ENCODE measurements around the gene IL31.

IL31 gene

DNA sequence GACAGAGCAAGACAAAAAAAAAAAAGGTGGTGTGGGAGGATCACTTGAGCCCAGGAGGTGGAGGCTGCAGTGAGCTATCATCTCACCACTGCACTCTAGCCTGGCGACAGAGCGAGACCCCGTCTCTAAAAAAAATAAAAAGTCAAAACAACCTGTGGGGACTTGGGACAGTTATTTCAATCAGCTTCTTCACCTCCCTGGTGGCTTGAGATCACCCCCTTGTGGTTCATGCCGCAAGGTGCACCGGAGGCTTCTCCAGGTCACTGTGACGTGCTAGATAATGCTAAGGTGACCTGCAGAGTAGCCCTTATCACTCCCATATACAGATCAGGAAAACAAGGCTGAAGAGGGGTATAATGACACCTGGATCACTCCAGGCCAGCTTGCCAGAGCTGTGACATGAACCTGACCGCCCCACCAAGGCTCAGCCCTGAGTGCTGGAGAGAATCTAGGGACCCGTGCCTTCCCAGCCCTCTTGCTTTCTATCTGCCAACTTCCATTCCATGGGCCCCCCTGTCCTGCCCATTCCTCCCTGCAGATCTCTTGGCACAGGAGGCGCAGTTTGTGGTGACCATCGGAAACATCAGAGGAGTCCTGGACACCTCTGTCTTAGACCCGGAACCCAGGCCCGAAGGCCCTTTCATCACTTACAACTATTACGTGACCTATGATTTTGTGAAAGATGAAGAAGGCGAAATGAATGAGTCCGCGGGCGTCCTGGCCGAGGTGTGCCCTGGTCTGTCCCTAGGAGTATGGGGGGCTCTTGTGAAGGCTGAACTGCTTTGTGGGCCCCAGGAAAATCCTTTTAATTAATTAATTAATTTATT lies 17.0 kb upstream of the IL31 start:
- no peak for TF ChIP-seq ZFX (IDR thresholded peaks at IDR 0.05)
- TF ChIP-seq, protein P1, sequence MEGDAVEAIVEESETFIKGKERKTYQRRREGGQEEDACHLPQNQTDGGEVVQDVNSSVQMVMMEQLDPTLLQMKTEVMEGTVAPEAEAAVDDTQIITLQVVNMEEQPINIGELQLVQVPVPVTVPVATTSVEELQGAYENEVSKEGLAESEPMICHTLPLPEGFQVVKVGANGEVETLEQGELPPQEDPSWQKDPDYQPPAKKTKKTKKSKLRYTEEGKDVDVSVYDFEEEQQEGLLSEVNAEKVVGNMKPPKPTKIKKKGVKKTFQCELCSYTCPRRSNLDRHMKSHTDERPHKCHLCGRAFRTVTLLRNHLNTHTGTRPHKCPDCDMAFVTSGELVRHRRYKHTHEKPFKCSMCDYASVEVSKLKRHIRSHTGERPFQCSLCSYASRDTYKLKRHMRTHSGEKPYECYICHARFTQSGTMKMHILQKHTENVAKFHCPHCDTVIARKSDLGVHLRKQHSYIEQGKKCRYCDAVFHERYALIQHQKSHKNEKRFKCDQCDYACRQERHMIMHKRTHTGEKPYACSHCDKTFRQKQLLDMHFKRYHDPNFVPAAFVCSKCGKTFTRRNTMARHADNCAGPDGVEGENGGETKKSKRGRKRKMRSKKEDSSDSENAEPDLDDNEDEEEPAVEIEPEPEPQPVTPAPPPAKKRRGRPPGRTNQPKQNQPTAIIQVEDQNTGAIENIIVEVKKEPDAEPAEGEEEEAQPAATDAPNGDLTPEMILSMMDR (conservative IDR thresholded peaks at IDR 0.05), result peak; percentile 90

DNA sequence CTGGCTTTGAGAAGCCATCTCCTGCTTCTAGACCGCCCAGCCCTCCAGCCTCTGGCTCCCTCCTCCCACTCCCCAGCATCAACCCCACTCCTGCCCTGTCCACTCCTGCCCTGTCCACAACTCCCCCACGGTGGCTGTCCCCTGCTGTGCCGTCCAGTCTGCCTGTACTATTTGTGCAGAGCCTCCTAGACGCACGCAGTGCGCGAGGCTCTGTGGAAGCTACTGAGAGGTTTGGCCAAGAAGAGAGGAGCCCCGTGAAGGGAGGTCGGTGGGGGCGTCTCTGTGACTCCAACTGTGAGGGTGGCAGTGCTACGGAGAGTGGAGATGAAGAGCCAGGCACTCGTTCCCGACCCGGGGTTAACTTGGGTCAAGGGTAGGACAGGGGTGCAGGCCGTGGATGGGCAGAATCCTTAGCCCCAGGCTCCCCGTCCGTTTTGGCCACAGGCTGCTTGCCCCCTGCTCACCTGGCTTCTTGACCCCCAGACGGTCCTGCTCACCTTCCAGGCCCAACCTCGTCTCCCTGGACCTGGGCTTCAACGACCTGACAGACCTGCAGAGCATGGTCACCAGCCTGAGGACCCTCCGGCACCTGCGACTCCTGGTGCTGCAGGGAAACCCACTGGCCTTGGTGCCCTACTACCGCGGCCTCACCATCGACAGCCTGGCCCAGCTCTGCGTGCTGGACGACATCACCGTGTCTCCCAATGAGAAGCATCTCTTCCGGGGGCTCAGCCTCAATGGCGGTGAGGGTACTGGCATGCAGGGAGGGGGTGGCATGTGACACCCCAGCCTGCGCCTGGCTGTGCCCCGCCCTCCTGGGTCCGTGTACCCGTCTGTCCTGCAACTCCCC lies 15.8 kb upstream of the IL31 start:
- H3K27ac ChIP-seq, result no peak overlapping the region
- no peak for TF ChIP-seq ZFX (IDR thresholded peaks at IDR 0.05)
- TF ChIP-seq, protein P1 (conservative IDR thresholded peaks at IDR 0.05), result no peak

More for the DNA sequence above, 17.0 kb upstream of the IL31 start:
- H3K27ac ChIP-seq, result no peak overlapping the region

DNA sequence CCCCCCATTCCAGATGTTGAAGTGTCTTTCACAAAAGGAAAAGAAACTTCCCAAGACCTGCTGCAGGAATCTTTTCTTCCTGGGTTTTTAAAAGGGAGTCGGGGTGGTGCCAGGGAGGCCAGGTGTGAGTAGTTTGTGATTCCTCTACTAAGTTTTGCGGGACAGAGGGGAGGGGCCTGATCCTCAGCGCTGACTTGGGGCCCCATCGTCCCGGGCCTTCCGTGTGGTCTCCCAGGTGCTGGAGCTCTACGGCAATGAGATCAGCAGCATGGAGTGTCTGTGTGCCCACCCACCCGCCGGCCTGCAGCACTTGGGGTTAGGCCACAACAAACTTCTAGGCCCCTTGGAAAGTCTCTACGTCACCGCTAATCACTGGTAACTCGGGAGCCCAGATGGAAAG lies 13.4 kb upstream of the IL31 start:
- TF ChIP-seq, protein P1 (conservative IDR thresholded peaks at IDR 0.05), result no peak
- no peak for TF ChIP-seq ZFX (IDR thresholded peaks at IDR 0.05)
- no peak overlapping the region for H3K27ac ChIP-seq

DNA sequence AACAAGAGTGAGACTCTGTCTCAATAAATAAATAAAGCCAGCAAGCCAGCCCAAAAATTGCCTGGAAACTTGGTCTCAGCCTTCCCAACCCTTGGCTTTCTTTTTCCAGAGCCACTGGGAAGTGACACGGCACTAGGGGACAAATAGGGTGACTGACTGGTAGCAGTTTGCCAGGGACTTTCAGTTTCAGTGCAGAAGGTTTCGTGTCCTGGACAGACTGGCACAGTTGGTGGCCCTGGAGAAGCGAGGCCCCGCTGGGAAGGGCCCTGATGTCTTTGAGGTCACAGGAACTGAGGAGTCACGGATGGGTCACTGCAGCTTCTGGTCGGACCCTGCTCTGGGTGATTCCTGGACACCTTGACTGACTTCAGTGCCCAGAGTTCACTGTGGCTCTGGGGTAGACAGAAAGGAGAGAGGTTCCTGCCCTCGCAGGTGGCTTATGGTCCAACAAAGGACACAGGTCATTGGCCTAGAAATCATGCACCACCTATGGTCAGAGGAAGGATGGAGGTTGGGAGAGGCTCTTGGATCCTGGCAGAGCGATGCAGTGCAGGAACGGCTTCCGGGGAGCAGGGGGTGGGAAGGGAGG lies 11.6 kb upstream of the IL31 start:
- H3K27ac ChIP-seq, result no peak overlapping the region
- TF ChIP-seq ZFX (IDR thresholded peaks at IDR 0.05), result no peak
- TF ChIP-seq, protein P1 (conservative IDR thresholded peaks at IDR 0.05), result no peak

DNA sequence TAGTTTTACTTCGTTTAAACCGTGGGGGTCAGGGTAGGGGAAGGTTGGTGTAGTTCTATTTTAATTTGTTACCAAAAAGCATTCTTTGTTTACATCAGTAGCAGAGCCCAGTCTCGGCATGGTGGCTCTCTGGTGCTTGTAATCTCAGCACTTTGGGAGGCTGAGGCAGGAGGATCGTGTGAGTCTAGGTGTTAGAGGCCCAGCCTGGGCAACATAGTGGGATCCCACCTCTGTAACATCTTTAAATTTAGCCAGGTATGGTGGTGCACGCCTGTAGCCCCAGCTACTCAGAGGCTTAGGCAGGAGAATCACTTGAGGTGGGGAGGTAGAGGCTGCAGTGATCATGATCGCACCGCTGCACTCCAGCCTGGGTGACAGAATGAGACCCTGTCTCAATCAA lies 11.1 kb upstream of the IL31 start:
- H3K27ac ChIP-seq, result no peak overlapping the region
- no peak for TF ChIP-seq ZFX (IDR thresholded peaks at IDR 0.05)
- TF ChIP-seq, protein P1 (conservative IDR thresholded peaks at IDR 0.05), result no peak

DNA sequence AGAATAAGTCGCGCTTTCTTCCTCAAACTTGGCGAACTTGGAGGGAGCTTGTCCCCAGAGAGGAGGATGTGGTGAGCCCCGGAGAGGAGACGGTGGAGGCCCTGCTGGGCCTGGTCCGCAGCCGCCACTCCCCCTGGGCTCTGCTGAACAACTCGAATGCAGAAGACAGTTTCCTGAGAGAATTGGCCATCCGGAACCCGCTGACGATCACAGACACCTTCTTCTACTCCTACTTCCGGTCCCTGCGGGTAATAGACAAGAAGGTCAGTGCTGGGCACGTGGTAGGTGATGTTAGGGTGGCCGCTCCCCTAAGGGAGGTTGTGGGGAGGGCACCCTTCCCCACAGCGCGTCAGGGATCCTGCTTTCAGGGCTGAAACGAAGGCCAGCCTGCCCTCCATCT lies 10.5 kb upstream of the IL31 start:
- TF ChIP-seq, protein P1 (conservative IDR thresholded peaks at IDR 0.05), result no peak
- no peak for TF ChIP-seq ZFX (IDR thresholded peaks at IDR 0.05)
- H3K27ac ChIP-seq, result no peak overlapping the region

DNA sequence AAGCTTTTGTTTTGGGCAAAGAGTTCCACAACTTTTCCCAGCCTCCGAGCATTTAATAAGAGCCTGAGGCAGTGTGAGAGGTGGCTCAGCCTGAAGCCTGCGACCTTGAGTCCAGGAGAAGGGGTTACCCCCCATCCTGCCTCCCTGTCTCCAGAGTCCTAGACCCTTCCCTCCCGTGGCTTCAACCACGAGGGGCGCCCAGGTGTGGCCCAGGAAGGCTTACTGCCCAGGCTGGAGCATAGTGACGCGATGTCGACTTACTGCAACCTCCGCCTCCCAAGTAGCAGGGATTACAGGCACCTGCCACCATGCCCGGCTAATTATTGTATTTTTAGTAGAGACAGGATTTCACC lies 9.5 kb upstream of the IL31 start:
- no peak overlapping the region for H3K27ac ChIP-seq
- TF ChIP-seq ZFX (IDR thresholded peaks at IDR 0.05), result no peak
- TF ChIP-seq, protein P1 (conservative IDR thresholded peaks at IDR 0.05), result no peak

All from C4-2B (cell line).